ENCODE data around the gene ATP5PO.

- TF ChIP-seq, protein P1, sequence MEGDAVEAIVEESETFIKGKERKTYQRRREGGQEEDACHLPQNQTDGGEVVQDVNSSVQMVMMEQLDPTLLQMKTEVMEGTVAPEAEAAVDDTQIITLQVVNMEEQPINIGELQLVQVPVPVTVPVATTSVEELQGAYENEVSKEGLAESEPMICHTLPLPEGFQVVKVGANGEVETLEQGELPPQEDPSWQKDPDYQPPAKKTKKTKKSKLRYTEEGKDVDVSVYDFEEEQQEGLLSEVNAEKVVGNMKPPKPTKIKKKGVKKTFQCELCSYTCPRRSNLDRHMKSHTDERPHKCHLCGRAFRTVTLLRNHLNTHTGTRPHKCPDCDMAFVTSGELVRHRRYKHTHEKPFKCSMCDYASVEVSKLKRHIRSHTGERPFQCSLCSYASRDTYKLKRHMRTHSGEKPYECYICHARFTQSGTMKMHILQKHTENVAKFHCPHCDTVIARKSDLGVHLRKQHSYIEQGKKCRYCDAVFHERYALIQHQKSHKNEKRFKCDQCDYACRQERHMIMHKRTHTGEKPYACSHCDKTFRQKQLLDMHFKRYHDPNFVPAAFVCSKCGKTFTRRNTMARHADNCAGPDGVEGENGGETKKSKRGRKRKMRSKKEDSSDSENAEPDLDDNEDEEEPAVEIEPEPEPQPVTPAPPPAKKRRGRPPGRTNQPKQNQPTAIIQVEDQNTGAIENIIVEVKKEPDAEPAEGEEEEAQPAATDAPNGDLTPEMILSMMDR (IDR thresholded peaks at IDR 0.05), result peak in 1 of 4 experiments; percentile 2
- TF ChIP-seq POLR2A (IDR thresholded peaks at IDR 0.05), result no peak
Observed at GRCh38 chr21:33947451-33948095, 32.0 kb upstream of the ATP5PO start.

Data from uterus (tissue), 2 donors.